ENCODE measurements around the gene TNS1.

DNA sequence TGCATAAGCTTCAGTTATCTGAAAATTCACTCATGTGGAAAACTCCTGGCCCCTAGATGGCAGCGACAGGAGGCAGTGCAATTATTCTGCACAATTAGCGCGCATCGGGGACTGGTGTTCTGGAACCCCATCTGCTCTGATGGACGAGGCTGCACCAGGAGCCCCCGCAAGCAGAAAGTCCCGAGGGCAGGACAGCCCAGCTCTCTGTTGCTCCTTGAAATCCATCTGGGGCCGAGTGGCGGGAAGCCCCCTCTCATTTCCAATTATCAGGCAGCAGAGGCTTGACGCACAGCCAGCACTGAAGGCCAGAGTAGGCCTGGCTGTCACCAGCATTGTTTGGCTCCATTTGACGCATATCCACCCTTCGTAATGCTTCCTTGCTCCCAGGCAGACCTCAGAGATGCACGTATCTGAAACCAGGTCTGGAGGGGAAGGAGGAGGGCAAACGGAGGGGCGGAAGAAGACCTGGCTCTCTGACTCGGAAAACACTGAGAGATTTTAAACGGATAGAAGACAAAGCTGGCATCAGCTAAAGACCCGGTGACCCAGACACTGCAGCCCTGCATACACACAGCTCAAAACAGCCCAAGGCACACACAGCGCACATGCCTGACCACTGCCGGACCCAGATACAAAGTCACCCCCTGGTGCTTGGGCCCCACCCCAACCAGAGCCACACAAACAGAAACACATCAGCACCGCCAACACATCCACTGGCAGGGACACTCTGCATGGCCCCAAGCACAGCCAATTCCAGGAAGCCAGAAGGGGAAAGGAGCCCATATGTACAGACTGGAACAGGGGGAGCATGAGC, 69.8 kb downstream of the TNS1 start:
- TF ChIP-seq POLR2A (conservative IDR thresholded peaks at IDR 0.05) (no peak), ZNF561 (CRISPR knock-in tag; conservative IDR thresholded peaks at IDR 0.05) (no peak), POLR2AphosphoS5 (IDR thresholded peaks at IDR 0.05; ENCODE audit: control insufficient read depth, insufficient read depth, low read depth, low read length) (no peak)
- TF ChIP-seq, protein P1, sequence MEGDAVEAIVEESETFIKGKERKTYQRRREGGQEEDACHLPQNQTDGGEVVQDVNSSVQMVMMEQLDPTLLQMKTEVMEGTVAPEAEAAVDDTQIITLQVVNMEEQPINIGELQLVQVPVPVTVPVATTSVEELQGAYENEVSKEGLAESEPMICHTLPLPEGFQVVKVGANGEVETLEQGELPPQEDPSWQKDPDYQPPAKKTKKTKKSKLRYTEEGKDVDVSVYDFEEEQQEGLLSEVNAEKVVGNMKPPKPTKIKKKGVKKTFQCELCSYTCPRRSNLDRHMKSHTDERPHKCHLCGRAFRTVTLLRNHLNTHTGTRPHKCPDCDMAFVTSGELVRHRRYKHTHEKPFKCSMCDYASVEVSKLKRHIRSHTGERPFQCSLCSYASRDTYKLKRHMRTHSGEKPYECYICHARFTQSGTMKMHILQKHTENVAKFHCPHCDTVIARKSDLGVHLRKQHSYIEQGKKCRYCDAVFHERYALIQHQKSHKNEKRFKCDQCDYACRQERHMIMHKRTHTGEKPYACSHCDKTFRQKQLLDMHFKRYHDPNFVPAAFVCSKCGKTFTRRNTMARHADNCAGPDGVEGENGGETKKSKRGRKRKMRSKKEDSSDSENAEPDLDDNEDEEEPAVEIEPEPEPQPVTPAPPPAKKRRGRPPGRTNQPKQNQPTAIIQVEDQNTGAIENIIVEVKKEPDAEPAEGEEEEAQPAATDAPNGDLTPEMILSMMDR (IDR thresholded peaks at IDR 0.05 in 2 of 3, conservative IDR thresholded peaks at IDR 0.05 in 1 of 3; ENCODE audit: insufficient read depth in 2 of 3, low read depth in 1 of 3, low read length in 3 of 3): 0 out of 6 replicates have a peak, but pooled peaks of 1 of the 3 experiments have one; percentile 5
- TF ChIP-seq, protein P2, sequence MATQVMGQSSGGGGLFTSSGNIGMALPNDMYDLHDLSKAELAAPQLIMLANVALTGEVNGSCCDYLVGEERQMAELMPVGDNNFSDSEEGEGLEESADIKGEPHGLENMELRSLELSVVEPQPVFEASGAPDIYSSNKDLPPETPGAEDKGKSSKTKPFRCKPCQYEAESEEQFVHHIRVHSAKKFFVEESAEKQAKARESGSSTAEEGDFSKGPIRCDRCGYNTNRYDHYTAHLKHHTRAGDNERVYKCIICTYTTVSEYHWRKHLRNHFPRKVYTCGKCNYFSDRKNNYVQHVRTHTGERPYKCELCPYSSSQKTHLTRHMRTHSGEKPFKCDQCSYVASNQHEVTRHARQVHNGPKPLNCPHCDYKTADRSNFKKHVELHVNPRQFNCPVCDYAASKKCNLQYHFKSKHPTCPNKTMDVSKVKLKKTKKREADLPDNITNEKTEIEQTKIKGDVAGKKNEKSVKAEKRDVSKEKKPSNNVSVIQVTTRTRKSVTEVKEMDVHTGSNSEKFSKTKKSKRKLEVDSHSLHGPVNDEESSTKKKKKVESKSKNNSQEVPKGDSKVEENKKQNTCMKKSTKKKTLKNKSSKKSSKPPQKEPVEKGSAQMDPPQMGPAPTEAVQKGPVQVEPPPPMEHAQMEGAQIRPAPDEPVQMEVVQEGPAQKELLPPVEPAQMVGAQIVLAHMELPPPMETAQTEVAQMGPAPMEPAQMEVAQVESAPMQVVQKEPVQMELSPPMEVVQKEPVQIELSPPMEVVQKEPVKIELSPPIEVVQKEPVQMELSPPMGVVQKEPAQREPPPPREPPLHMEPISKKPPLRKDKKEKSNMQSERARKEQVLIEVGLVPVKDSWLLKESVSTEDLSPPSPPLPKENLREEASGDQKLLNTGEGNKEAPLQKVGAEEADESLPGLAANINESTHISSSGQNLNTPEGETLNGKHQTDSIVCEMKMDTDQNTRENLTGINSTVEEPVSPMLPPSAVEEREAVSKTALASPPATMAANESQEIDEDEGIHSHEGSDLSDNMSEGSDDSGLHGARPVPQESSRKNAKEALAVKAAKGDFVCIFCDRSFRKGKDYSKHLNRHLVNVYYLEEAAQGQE (IDR thresholded peaks at IDR 0.05; ENCODE audit: borderline replicate concordance): no peak
- TF ChIP-seq, protein P2 (CRISPR knock-in tag; IDR thresholded peaks at IDR 0.05; ENCODE audit: low read depth): no peak

All from K562 (cell line).